ENCODE measurements around the gene OSBP2.

Gene OSBP2

GRCh38 chr22:30822216-30823014 is 127.7 kb downstream of the OSBP2 start:
- no peak for TF ChIP-seq EZH2phosphoT487 (IDR thresholded peaks at IDR 0.05; ENCODE audit: borderline replicate concordance)
- TF ChIP-seq, protein P1, sequence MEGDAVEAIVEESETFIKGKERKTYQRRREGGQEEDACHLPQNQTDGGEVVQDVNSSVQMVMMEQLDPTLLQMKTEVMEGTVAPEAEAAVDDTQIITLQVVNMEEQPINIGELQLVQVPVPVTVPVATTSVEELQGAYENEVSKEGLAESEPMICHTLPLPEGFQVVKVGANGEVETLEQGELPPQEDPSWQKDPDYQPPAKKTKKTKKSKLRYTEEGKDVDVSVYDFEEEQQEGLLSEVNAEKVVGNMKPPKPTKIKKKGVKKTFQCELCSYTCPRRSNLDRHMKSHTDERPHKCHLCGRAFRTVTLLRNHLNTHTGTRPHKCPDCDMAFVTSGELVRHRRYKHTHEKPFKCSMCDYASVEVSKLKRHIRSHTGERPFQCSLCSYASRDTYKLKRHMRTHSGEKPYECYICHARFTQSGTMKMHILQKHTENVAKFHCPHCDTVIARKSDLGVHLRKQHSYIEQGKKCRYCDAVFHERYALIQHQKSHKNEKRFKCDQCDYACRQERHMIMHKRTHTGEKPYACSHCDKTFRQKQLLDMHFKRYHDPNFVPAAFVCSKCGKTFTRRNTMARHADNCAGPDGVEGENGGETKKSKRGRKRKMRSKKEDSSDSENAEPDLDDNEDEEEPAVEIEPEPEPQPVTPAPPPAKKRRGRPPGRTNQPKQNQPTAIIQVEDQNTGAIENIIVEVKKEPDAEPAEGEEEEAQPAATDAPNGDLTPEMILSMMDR (conservative IDR thresholded peaks at IDR 0.05; ENCODE audit: low read length): no peak
- Histone ChIP-seq H4K20me1 (ENCODE audit: insufficient read depth, low read length, poor library complexity, severe bottlenecking) (no peaks in the 10 kb centered on the region), H3K27me3 (ENCODE audit: insufficient read depth, low read length, poor library complexity, severe bottlenecking) (no peaks in the 10 kb centered on the region), H3K4me3 (ENCODE audit: low read length, poor library complexity, severe bottlenecking) (no peak overlapping the region), H3K9me2 (replicated peaks; ENCODE audit: low read depth, low read length) (no peaks in the 10 kb centered on the region), H3K9me3 (ENCODE audit: insufficient read depth, low read depth, low read length) (no peaks in the 10 kb centered on the region), H3K36me3 (ENCODE audit: insufficient read depth, low read length) (no peaks in the 10 kb centered on the region), H3F3A (ENCODE audit: low read depth) (no peaks in the 10 kb centered on the region), H3K9ac (ENCODE audit: low read depth, low read length, poor library complexity, severe bottlenecking) (no peak overlapping the region), H3K4me2 (ENCODE audit: low read depth, low read length, poor library complexity, severe bottlenecking) (no peak overlapping the region), H2AFZ (ENCODE audit: low read length) (no peak overlapping the region), H3K79me2 (ENCODE audit: insufficient read depth, low read length) (no peaks in the 10 kb centered on the region), H3K4me1 (ENCODE audit: insufficient read depth, low read length, poor library complexity, severe bottlenecking) (no peaks in the 10 kb centered on the region)

DNA sequence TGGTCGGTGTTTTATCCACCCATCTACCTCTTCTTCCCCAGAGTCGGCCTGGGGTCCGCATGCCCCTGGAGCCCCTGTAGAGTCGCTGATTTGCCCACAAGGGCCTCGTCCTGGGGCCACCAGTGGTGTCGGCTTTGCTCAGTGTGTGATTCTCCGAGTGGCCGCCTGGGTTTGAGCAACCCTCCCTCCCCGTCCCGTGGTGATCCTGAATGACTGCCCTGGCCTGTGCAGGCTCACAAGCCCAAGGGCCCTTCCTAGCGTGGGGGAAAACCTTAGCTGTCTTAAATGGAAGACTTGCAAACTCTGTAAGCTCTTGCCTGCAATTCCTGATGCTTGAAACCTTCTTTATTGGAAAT is 128.3 kb downstream of the OSBP2 start:
- Histone ChIP-seq H3K4me1 (ENCODE audit: insufficient read depth, low read length, poor library complexity, severe bottlenecking) (no peaks in the 10 kb centered on the region), H3K79me2 (ENCODE audit: insufficient read depth, low read length) (no peaks in the 10 kb centered on the region), H3K9me3 (ENCODE audit: insufficient read depth, low read depth, low read length) (no peaks in the 10 kb centered on the region), H3K36me3 (ENCODE audit: insufficient read depth, low read length) (no peaks in the 10 kb centered on the region), H3K9me2 (replicated peaks; ENCODE audit: low read depth, low read length) (no peaks in the 10 kb centered on the region), H3K4me2 (ENCODE audit: low read depth, low read length, poor library complexity, severe bottlenecking) (no peak overlapping the region), H3K27me3 (ENCODE audit: insufficient read depth, low read length, poor library complexity, severe bottlenecking) (no peaks in the 10 kb centered on the region), H3F3A (ENCODE audit: low read depth) (no peaks in the 10 kb centered on the region), H3K9ac (ENCODE audit: low read depth, low read length, poor library complexity, severe bottlenecking) (no peak overlapping the region), H4K20me1 (ENCODE audit: insufficient read depth, low read length, poor library complexity, severe bottlenecking) (no peaks in the 10 kb centered on the region), H2AFZ (ENCODE audit: low read length) (no peak overlapping the region), H3K4me3 (ENCODE audit: low read length, poor library complexity, severe bottlenecking) (no peak overlapping the region)
- TF ChIP-seq, protein P1 (conservative IDR thresholded peaks at IDR 0.05; ENCODE audit: low read length): no peak
- TF ChIP-seq EZH2phosphoT487 (IDR thresholded peaks at IDR 0.05; ENCODE audit: borderline replicate concordance): no peak

DNA sequence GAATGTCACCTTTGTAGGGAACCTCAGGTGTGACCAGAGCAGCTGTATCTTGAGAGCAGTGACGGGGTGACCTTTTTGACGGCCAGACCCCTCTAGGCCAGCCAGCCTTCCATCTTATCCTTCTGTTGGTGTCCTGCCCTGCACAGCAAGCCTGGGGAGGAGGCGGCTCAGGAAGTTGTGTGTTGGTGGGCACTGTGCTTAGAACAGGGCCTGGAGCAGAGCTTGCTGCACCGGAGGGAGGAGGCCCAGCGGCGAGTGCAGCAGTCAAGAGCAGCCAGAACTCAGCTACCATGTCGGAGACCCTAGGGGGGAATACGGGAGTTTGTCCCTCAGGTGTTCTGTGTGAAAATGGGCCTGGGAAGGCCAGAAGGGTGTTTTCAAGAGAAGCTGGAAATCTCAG is 129.4 kb downstream of the OSBP2 start:
- Histone ChIP-seq H4K20me1 (ENCODE audit: insufficient read depth, low read length, poor library complexity, severe bottlenecking) (no peaks in the 10 kb centered on the region), H3K9ac (ENCODE audit: low read depth, low read length, poor library complexity, severe bottlenecking) (no peak overlapping the region), H3K4me2 (ENCODE audit: low read depth, low read length, poor library complexity, severe bottlenecking) (no peak overlapping the region), H2AFZ (ENCODE audit: low read length) (no peak overlapping the region), H3K36me3 (ENCODE audit: insufficient read depth, low read length) (no peaks in the 10 kb centered on the region), H3F3A (ENCODE audit: low read depth) (no peaks in the 10 kb centered on the region), H3K27me3 (ENCODE audit: insufficient read depth, low read length, poor library complexity, severe bottlenecking) (no peaks in the 10 kb centered on the region), H3K9me2 (replicated peaks; ENCODE audit: low read depth, low read length) (no peaks in the 10 kb centered on the region), H3K4me3 (ENCODE audit: low read length, poor library complexity, severe bottlenecking) (no peak overlapping the region), H3K9me3 (ENCODE audit: insufficient read depth, low read depth, low read length) (no peaks in the 10 kb centered on the region), H3K4me1 (ENCODE audit: insufficient read depth, low read length, poor library complexity, severe bottlenecking) (no peaks in the 10 kb centered on the region), H3K79me2 (ENCODE audit: insufficient read depth, low read length) (no peaks in the 10 kb centered on the region)
- no peak for TF ChIP-seq EZH2phosphoT487 (IDR thresholded peaks at IDR 0.05; ENCODE audit: borderline replicate concordance)
- TF ChIP-seq, protein P1 (conservative IDR thresholded peaks at IDR 0.05; ENCODE audit: low read length): no peak

Data from Loucy (cell line).